ENCODE results near the gene SNUPN. TPM values are rescaled to one million over a fixed set of nuclear protein-coding genes. Genes with fewer than 3 reads are reported as not detected.

The SNUPN gene
- total RNA-seq, 6 donors from 2014 or later = 14.1 to 30.4 (median 22.4) TPM

- H3K36me3 ChIP-seq = peaks cover 0 to 14% (median 2%) of the 10 kb centered on the region in 4 donors
- WGBS, 2 donors = 40 to 47% methylated on average over 6 to 9 of the region's 9 CpGs
- H3K4me3 ChIP-seq = peak overlapping the region in 3 of 4 donors; percentile 25 to 78 (median 77)
- peak in 1 of 2 donors; percentile 54 for DNase-seq
- no peaks in the 10 kb centered on the region for H3K27me3 ChIP-seq
- H3K27ac ChIP-seq = peak overlapping the region; percentile 52 to 70 (median 69)
- no peak for ATAC-seq (ENCODE audit: low FRiP score in 2 of 2)
- no peaks in the 10 kb centered on the region for H3K9me3 ChIP-seq
- H3K4me1 ChIP-seq = peaks cover 62 to 84% (median 73%) of the 10 kb centered on the region in 4 donors
- TF ChIP-seq EP300 (IDR thresholded peaks at IDR 0.05) = peak in 1 of 4 donors; percentile 34
- TF ChIP-seq POLR2AphosphoS5 (IDR thresholded peaks at IDR 0.05) = peak; percentile 47 to 60
- TF ChIP-seq CTCF (IDR thresholded peaks at IDR 0.05) = no peak
Observed at GRCh38 chr15:75650908-75651809, 25.6 kb upstream of the SNUPN start.

- DNase-seq (no peak), ATAC-seq (ENCODE audit: low FRiP score in 2 of 2) (no peak)
- Histone ChIP-seq H3K9me3 (no peaks in the 10 kb centered on the region), H3K4me3 (peak overlapping the region in 3 of 4 donors; percentile 77 to 82 (median 78)), H3K4me1 (peaks cover 58 to 74% (median 66%) of the 10 kb centered on the region in 4 donors), H3K36me3 (peaks cover 0 to 14% (median 2%) of the 10 kb centered on the region in 4 donors), H3K27me3 (no peaks in the 10 kb centered on the region), H3K27ac (peak overlapping the region in 1 of 4 donors; percentile 97)
- WGBS, 2 donors = 91% methylated on average over 10 to 18 of the region's 18 CpGs
- TF ChIP-seq POLR2A (IDR thresholded peaks at IDR 0.05) (no peak), POLR2AphosphoS5 (IDR thresholded peaks at IDR 0.05) (no peak), CTCF (IDR thresholded peaks at IDR 0.05) (no peak), EP300 (IDR thresholded peaks at IDR 0.05) (no peak)
Observed at GRCh38 chr15:75649848-75650247, 24.3 kb upstream of the SNUPN start.

- peak overlapping the region; percentile 93 to 98 (median 96) for H3K27ac ChIP-seq
- TF ChIP-seq POLR2A (IDR thresholded peaks at IDR 0.05) = no peak
- no peak for TF ChIP-seq POLR2AphosphoS5 (IDR thresholded peaks at IDR 0.05)
- TF ChIP-seq CTCF (IDR thresholded peaks at IDR 0.05) = no peak
- no peak for TF ChIP-seq EP300 (IDR thresholded peaks at IDR 0.05)
- no peaks in the 10 kb centered on the region for H3K27me3 ChIP-seq
- H3K36me3 ChIP-seq = peaks cover 0 to 14% (median 2%) of the 10 kb centered on the region in 4 donors
- ATAC-seq (ENCODE audit: low FRiP score in 2 of 2) = no peak
- WGBS, 2 donors = 74 to 84% methylated on average over 16 to 19 of the region's 19 CpGs
- no peaks in the 10 kb centered on the region for H3K9me3 ChIP-seq
- H3K4me3 ChIP-seq = peak overlapping the region; percentile 63 to 82 (median 78)
- no peak for DNase-seq
- peaks cover 58 to 67% (median 61%) of the 10 kb centered on the region in 4 donors for H3K4me1 ChIP-seq
Observed at GRCh38 chr15:75649045-75649761, 23.7 kb upstream of the SNUPN start.

GRCh38 chr15:75648156-75649000 lies 22.9 kb upstream of the SNUPN start:
- Histone ChIP-seq H3K4me1 (peaks cover 52 to 63% (median 58%) of the 10 kb centered on the region in 4 donors), H3K27me3 (no peaks in the 10 kb centered on the region), H3K36me3 (peaks cover 0 to 14% (median 2%) of the 10 kb centered on the region in 4 donors), H3K4me3 (peak overlapping the region; percentile 63 to 82 (median 78)), H3K27ac (peak overlapping the region; percentile 93 to 98 (median 96)), H3K9me3 (no peaks in the 10 kb centered on the region)
- ATAC-seq (ENCODE audit: low FRiP score in 2 of 2) (peak; percentile 44 to 68), DNase-seq (peak; percentile 45 to 89)
- WGBS, 2 donors = 9 to 21% methylated on average over 13 to 34 of the region's 34 CpGs
- TF ChIP-seq EP300 (IDR thresholded peaks at IDR 0.05) (peak in 1 of 4 donors; percentile 0), POLR2AphosphoS5 (IDR thresholded peaks at IDR 0.05) (no peak)

Data from upper lobe of left lung (tissue), 6 donors.